K562 (cell line): ENCODE measurements around the gene ADNP2. TPM values are rescaled to one million over a fixed set of nuclear protein-coding genes. Genes with fewer than 3 reads are reported as not detected.

Experiments used
- EWSR1 ChIP-seq: fragments of 450-650 bp; IDR thresholded peaks from 2 replicates; pipeline ENCODE4 v1.6.1; 2018; ENCODE audit warnings: borderline replicate concordance, mild to moderate bottlenecking, low read depth, moderate library complexity; ENCODE audit not compliant: partially characterized antibody
- MBD2 ChIP-seq: sonication (generic); IDR thresholded peaks from 2 replicates; pipeline ENCODE4 v1.6.1; 2016; ENCODE audit warnings: low read depth, borderline replicate concordance
- NCOA6 ChIP-seq: fragments of 450-650 bp; IDR thresholded peaks from 2 replicates; pipeline ENCODE4 v1.6.1; 2017; ENCODE audit warnings: mild to moderate bottlenecking
- SMARCB1 ChIP-seq: IDR thresholded peaks from 2 replicates; pipeline ENCODE4 v1.6.1; 2011; ENCODE audit warnings: improper control_type of control experiment, low read depth; ENCODE audit not compliant: insufficient read length
- ZNF668 ChIP-seq: fragments of 250-450 bp; sonication (Bioruptor Pico); IDR thresholded peaks from 2 replicates; pipeline ENCODE4 v1.8.0; 2022; ENCODE audit warnings: mild to moderate bottlenecking, inconsistent platforms
- polyA plus RNA-seq, 8 experiments: library from polyadenylated mRNA; depleted of rRNA in 4 of 8; stranded (reverse) in 5 of 8; unstranded in 3 of 8; fragments of >200 nt; fragmentation: Nextera tagmentation in 2 of 8; fragmentation: Illumina TruSeq in 1 of 8; extraction: Ambion mirVana in 2 of 8; extraction: Trizol in 1 of 8; gene quantifications; 2 replicates each; pipeline versions ENCODE4 v1.2.1 to v1.2.3, GENCODE V29; 2011 to 2014; ENCODE audit warnings: inconsistent platforms in 1 of 8, missing spikeins in 1 of 8
- total RNA-seq, 7 experiments: library from RNA; depleted of rRNA in 6 of 7; stranded (reverse); fragments of >200 nt in 6 of 7; fragmentation: Illumina TruSeq in 2 of 7; extraction: Trizol in 2 of 7; gene quantifications; 2 replicates each; pipeline versions ENCODE4 v1.2.1 to v1.2.3, GENCODE V29; 2011 to 2021; ENCODE audit warnings: low replicate concordance in 1 of 7
- TF ChIP-seq, protein P1 (sequence below), 3 experiments: IDR thresholded peaks in 2 of 3; conservative IDR thresholded peaks in 1 of 3; 2 replicates each; pipeline ENCODE4 v1.5.1; 2011 to 2012; ENCODE audit warnings: low read length in 3 of 3, mild to moderate bottlenecking in 3 of 3, control low read depth in 2 of 3, improper control_type of control experiment in 1 of 3, inconsistent platforms in 1 of 3, low read depth in 1 of 3, mixed read lengths in 1 of 3, moderate library complexity in 1 of 3; ENCODE audit not compliant: insufficient read depth in 2 of 3
- TF ChIP-seq, protein P2 (sequence below): fragments of 450-650 bp; IDR thresholded peaks from 2 replicates; pipeline ENCODE4 v1.6.1; 2016; ENCODE audit warnings: low read depth

ADNP2 gene
- total and polyA plus RNA-seq, 9 of the 15 experiments (the other 6 are each of a cell fraction or from before 2014, with no cell fraction given): 5.8 to 24.3 (median 16.0) TPM

DNA sequence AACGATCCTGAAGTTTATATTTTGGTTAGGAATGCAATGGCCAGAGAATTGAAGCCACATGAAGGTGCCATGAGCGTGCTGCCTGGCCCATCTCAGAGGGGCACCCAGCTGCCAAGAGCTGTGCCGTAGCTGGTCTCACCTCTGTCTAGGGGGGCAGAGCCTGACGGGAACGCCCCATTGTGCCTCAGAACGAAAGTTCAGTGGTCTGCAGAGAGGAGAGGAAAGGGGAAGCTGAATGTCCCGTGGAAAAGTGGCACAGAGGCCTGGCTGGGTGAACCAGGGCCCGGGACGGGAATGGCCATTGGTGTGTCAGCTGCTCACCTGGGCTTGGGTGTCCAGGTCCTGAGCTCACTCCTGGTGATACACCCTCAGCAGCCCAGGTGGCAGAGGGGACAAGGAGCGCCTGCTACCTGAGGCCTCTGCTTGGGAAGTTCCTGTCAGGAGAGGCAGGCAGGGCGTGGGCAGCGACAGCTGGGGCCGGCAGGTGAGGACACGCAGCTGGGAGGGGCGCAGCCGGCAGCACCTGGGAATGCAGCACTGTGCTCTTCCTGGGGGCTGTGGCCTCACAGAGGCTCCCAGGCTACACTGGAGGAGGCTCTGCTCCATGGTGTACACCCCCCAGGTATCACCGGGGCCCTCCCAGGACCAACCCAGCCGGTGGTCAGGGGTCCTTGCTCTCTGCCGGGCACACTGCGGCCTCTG, 70.9 kb downstream of the ADNP2 start (continued):
- TF ChIP-seq, protein P1, sequence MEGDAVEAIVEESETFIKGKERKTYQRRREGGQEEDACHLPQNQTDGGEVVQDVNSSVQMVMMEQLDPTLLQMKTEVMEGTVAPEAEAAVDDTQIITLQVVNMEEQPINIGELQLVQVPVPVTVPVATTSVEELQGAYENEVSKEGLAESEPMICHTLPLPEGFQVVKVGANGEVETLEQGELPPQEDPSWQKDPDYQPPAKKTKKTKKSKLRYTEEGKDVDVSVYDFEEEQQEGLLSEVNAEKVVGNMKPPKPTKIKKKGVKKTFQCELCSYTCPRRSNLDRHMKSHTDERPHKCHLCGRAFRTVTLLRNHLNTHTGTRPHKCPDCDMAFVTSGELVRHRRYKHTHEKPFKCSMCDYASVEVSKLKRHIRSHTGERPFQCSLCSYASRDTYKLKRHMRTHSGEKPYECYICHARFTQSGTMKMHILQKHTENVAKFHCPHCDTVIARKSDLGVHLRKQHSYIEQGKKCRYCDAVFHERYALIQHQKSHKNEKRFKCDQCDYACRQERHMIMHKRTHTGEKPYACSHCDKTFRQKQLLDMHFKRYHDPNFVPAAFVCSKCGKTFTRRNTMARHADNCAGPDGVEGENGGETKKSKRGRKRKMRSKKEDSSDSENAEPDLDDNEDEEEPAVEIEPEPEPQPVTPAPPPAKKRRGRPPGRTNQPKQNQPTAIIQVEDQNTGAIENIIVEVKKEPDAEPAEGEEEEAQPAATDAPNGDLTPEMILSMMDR (IDR thresholded peaks at IDR 0.05 in 2 of 3, conservative IDR thresholded peaks at IDR 0.05 in 1 of 3; ENCODE audit: insufficient read depth in 2 of 3, low read depth in 1 of 3, low read length in 3 of 3): no peak
- TF ChIP-seq, protein P2, sequence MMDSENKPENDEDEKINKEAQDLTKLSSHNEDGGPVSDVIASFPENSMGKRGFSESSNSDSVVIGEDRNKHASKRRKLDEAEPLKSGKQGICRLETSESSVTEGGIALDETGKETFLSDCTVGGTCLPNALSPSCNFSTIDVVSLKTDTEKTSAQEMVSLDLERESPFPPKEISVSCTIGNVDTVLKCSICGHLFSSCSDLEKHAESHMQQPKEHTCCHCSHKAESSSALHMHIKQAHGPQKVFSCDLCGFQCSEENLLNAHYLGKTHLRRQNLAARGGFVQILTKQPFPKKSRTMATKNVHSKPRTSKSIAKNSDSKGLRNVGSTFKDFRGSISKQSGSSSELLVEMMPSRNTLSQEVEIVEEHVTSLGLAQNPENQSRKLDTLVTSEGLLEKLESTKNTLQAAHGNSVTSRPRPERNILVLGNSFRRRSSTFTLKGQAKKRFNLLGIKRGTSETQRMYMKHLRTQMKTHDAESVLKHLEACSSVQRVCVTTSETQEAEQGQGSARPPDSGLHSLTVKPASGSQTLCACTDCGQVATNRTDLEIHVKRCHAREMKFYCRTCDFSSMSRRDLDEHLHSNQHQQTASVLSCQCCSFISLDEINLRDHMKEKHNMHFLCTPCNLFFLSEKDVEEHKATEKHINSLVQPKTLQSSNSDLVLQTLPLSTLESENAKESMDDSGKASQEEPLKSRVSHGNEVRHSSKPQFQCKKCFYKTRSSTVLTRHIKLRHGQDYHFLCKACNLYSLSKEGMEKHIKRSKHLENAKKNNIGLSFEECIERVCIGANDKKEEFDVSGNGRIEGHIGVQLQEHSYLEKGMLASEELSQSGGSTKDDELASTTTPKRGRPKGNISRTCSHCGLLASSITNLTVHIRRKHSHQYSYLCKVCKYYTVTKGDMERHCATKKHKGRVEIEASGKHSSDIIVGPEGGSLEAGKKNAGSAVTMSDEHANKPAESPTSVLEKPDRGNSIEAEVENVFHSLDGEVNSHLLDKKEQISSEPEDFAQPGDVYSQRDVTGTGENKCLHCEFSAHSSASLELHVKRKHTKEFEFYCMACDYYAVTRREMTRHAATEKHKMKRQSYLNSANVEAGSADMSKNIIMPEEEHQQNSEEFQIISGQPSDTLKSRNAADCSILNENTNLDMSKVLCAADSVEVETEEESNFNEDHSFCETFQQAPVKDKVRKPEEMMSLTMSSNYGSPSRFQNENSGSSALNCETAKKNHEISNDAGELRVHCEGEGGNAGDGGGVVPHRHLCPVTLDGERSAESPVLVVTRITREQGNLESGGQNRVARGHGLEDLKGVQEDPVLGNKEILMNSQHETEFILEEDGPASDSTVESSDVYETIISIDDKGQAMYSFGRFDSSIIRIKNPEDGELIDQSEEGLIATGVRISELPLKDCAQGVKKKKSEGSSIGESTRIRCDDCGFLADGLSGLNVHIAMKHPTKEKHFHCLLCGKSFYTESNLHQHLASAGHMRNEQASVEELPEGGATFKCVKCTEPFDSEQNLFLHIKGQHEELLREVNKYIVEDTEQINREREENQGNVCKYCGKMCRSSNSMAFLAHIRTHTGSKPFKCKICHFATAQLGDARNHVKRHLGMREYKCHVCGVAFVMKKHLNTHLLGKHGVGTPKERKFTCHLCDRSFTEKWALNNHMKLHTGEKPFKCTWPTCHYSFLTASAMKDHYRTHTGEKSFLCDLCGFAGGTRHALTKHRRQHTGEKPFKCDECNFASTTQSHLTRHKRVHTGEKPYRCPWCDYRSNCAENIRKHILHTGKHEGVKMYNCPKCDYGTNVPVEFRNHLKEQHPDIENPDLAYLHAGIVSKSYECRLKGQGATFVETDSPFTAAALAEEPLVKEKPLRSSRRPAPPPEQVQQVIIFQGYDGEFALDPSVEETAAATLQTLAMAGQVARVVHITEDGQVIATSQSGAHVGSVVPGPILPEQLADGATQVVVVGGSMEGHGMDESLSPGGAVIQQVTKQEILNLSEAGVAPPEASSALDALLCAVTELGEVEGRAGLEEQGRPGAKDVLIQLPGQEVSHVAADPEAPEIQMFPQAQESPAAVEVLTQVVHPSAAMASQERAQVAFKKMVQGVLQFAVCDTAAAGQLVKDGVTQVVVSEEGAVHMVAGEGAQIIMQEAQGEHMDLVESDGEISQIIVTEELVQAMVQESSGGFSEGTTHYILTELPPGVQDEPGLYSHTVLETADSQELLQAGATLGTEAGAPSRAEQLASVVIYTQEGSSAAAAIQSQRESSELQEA: no peak
- TF ChIP-seq EWSR1 (no peak), NCOA6 (no peak), ZNF668 (CRISPR knock-in tag) (no peak), MBD2 (no peak), SMARCB1 (no peak)
